Endodermal cell (in vitro differentiated cells): ENCODE data around the gene AK8. TPM values are rescaled to one million over a fixed set of nuclear protein-coding genes. Genes with fewer than 3 reads are reported as not detected.
A peak's percentile ranks its signal among the peaks of the same experiment; 100 is the strongest.

Source experiments
- DNase-seq: peaks from one replicate; pipeline ENCODE4 v3.0.0-alpha.2; 2017
- H3K27ac ChIP-seq: 2 replicates; pipeline ENCODE4 v1.5.1; 2013; ENCODE audit warnings: mild to moderate bottlenecking, low read depth, low read length, moderate library complexity
- H3K27me3 ChIP-seq: 2 replicates; pipeline ENCODE4 v1.6.1; 2013; ENCODE audit warnings: mild to moderate bottlenecking, low read length, moderate library complexity; ENCODE audit not compliant: insufficient read depth, control insufficient read depth, poor library complexity, severe bottlenecking
- H3K36me3 ChIP-seq: 2 replicates; pipeline ENCODE4 v1.7.0; 2013; ENCODE audit warnings: mild to moderate bottlenecking, low read length, moderate library complexity; ENCODE audit not compliant: control insufficient read depth, insufficient read depth
- H3K4me1 ChIP-seq: one replicate; pipeline ENCODE4 v1.7.0; 2013; ENCODE audit warnings: low read length; ENCODE audit not compliant: control insufficient read depth, insufficient read depth
- H3K4me3 ChIP-seq: 2 replicates; pipeline ENCODE4 v1.5.1; 2013; ENCODE audit warnings: mild to moderate bottlenecking, low read length, moderate library complexity
- H3K9ac ChIP-seq: 2 replicates; pipeline ENCODE4 v1.6.1; 2013; ENCODE audit warnings: mild to moderate bottlenecking, low read length, moderate library complexity; ENCODE audit not compliant: poor library complexity, severe bottlenecking; ENCODE audit errors: extremely low read depth
- H3K9me3 ChIP-seq: 2 replicates; pipeline ENCODE4 v1.6.1; 2013; ENCODE audit warnings: mild to moderate bottlenecking, low read length, moderate library complexity; ENCODE audit not compliant: control insufficient read depth
- H3K27ac Mint-ChIP-seq: 2 replicates; pipeline ENCODE4 v1.8.0; 2020; ENCODE audit warnings: mixed read lengths
- H3K27me3 Mint-ChIP-seq: 2 replicates; pipeline ENCODE4 v1.8.0; 2021; ENCODE audit warnings: mild to moderate bottlenecking, mixed read lengths; ENCODE audit not compliant: insufficient read depth
- H3K36me3 Mint-ChIP-seq: 2 replicates; pipeline ENCODE4 v1.8.0; 2020; ENCODE audit warnings: low read depth, mixed read lengths
- H3K4me1 Mint-ChIP-seq: 2 replicates; pipeline ENCODE4 v1.8.0; 2020; ENCODE audit warnings: mixed read lengths
- H3K4me3 Mint-ChIP-seq: 2 replicates; pipeline ENCODE4 v1.8.0; 2020; ENCODE audit warnings: mild to moderate bottlenecking, moderate library complexity, mixed read lengths
- H3K9me3 Mint-ChIP-seq: 2 replicates; pipeline ENCODE4 v1.8.0; 2020; ENCODE audit warnings: mild to moderate bottlenecking, mixed read lengths
- WGBS, 2 experiments: methylation state at CpG; one replicate each; pipeline versions ENCODE4 v1.1.5 to v1.1.7; 2013; ENCODE audit warnings: missing lambda C conversion rate in 2 of 2, mixed read lengths in 1 of 2; ENCODE audit not compliant: insufficient coverage in 1 of 2, insufficient read length in 1 of 2; 5-methylcytosine and 5-hydroxymethylcytosine counted together
- total RNA-seq, 2 donors: library from RNA; stranded (reverse); fragmentation: NEBNext Ultra II Directional in 1 of 2; extraction: Animal tissue kit (Norgen Biotek cat#: 25700) in 1 of 2; gene quantifications; 2 replicates in 1 of 2; 3 replicates in 1 of 2; pipeline ENCODE4 v1.2.1, GENCODE V29; 2021
- TF ChIP-seq, protein P1 (sequence below): fragments of 200-600 bp; sonication (generic); conservative IDR thresholded peaks from 2 replicates; pipeline ENCODE4 v1.5.0; 2021; ENCODE audit warnings: antibody characterized with exemption, mild to moderate bottlenecking

Gene AK8
- total RNA-seq, 2 donors from 2014 or later, result 1.3 to 2.6 TPM

DNA sequence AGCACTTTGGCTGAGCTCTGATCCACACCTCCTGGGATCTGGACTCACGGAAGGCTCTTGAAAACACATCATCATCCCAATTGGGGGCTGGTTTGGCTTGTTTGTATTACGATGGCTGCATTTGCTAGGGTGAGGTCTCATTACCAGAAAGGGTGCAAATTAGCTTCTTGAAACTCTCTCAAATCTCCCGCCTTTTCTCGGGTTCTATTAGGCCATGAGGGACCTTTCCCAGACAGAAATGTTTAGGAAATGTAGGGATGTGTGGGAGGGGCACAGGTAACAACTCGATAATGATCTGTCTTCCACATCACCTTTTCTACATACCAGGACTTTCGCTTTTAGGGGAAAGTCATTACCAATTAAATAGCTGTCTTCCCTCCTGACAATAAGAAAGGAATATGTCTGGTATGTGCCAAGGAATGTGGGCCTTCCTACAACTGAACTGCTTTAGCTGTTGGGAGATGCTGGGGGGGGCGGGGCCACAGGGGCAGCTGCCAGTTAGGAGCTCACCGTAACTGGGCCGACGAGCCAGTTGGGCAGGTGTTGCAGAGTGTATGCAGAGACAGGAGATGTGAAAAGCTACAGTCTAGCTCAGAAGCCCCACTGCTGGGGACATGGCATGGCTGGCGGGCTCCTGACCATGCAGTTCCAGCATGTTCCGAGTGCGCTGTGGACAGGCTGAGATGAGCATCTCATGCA, 71.2 kb downstream of the AK8 start:
- no peak overlapping the region for H3K9ac ChIP-seq
- H3K36me3 ChIP-seq, result no peaks in the 10 kb centered on the region
- no peaks in the 10 kb centered on the region for H3K9me3 ChIP-seq
- Mint-ChIP-seq H3K27ac (no peak overlapping the region), H3K4me3 (no peak overlapping the region), H3K4me1 (peaks cover 9% of the 10 kb centered on the region), H3K36me3 (no peaks in the 10 kb centered on the region), H3K27me3 (peaks cover 23% of the 10 kb centered on the region), H3K9me3 (no peaks in the 10 kb centered on the region)
- H3K27me3 ChIP-seq, result no peaks in the 10 kb centered on the region
- DNase-seq, result peak; percentile 94
- H3K4me3 ChIP-seq, result no peak overlapping the region
- TF ChIP-seq, protein P1, sequence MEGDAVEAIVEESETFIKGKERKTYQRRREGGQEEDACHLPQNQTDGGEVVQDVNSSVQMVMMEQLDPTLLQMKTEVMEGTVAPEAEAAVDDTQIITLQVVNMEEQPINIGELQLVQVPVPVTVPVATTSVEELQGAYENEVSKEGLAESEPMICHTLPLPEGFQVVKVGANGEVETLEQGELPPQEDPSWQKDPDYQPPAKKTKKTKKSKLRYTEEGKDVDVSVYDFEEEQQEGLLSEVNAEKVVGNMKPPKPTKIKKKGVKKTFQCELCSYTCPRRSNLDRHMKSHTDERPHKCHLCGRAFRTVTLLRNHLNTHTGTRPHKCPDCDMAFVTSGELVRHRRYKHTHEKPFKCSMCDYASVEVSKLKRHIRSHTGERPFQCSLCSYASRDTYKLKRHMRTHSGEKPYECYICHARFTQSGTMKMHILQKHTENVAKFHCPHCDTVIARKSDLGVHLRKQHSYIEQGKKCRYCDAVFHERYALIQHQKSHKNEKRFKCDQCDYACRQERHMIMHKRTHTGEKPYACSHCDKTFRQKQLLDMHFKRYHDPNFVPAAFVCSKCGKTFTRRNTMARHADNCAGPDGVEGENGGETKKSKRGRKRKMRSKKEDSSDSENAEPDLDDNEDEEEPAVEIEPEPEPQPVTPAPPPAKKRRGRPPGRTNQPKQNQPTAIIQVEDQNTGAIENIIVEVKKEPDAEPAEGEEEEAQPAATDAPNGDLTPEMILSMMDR, result no peak
- no peaks in the 10 kb centered on the region for H3K4me1 ChIP-seq
- WGBS, 2 experiments, result 73 to 85% methylated on average over 5 to 12 of the region's 13 CpGs
- H3K27ac ChIP-seq, result no peak overlapping the region

DNA sequence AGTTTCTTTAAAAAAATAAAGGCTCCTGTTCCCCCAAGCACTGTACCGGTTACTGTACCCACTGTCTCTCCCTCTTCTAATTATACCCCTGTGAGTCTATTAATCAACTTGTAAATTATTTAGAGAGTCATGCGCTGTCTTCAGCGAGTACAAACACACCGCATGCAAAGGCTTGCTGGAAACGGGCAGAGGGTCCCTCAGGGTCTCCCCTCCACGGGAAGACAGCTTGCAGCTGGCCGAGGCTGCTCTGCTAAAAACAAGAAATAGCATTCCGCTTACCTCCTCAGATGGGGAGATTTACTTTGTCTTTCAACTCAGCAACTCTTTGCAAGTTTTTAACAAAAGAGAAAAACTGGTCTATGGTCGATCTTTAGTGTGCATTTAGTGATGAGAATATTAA, 71.8 kb downstream of the AK8 start:
- Mint-ChIP-seq H3K4me3 (no peak overlapping the region), H3K27ac (peak overlapping the region; percentile 37), H3K36me3 (no peaks in the 10 kb centered on the region), H3K27me3 (peaks cover 23% of the 10 kb centered on the region), H3K9me3 (no peaks in the 10 kb centered on the region), H3K4me1 (peaks cover 9% of the 10 kb centered on the region)
- TF ChIP-seq, protein P1, result no peak
- Histone ChIP-seq H3K36me3 (no peaks in the 10 kb centered on the region), H3K9ac (no peak overlapping the region), H3K27me3 (no peaks in the 10 kb centered on the region), H3K4me1 (no peaks in the 10 kb centered on the region), H3K4me3 (no peak overlapping the region), H3K27ac (no peak overlapping the region), H3K9me3 (no peaks in the 10 kb centered on the region)
- 79 to 100% methylated on average over 2 to 9 of the region's 9 CpGs for WGBS, 2 experiments
- DNase-seq, result peak; percentile 59

DNA sequence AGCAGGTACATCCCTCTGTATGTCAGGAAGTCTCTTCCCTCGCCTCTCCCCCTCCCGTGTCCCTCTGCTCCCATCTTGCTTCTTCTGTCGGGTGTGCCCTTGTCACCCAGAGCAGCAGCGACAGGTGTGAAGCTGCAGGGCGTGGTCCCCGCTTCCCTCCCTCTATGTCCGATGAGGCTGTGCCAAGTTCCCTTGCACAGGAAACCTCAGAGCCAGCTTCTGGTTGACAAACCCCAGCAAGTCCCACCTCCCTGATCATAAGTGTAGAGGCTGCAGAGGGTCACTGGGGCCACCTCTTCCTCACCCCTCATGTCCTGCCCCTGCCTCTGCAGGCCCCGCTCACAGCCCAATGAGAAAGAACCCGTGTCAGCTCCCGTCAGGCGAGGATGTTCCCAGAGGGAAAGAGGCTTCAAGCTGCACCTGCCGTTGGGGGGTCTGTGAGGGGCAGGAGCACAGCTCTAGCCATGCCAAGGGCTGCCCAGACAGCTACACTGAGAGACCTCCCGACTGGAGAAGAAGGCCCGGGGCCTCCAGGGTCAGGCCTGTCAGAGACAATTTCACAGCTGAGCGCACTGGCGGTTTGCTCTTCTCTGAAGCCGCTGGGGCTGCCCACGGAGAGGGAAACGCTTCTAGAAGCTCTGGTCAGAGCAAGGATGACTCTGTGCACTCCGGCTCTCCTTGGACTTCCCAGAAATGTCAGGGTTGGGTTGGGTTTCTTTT, 73.3 kb downstream of the AK8 start:
- Mint-ChIP-seq H3K9me3 (no peaks in the 10 kb centered on the region), H3K4me3 (no peak overlapping the region), H3K27ac (no peak overlapping the region), H3K36me3 (no peaks in the 10 kb centered on the region), H3K27me3 (peaks cover 33% of the 10 kb centered on the region), H3K4me1 (peaks cover 9% of the 10 kb centered on the region)
- H3K4me3 ChIP-seq, result no peak overlapping the region
- WGBS, 2 experiments, result 90 to 91% methylated on average over 8 to 20 of the region's 20 CpGs
- H3K9ac ChIP-seq, result no peak overlapping the region
- TF ChIP-seq, protein P1, result no peak
- peaks cover 3% of the 10 kb centered on the region for H3K27me3 ChIP-seq
- no peaks in the 10 kb centered on the region for H3K4me1 ChIP-seq
- no peak overlapping the region for H3K27ac ChIP-seq
- no peaks in the 10 kb centered on the region for H3K9me3 ChIP-seq
- DNase-seq, result peak; percentile 55
- H3K36me3 ChIP-seq, result no peaks in the 10 kb centered on the region
